ENCODE measurements around the gene OGFOD2. TPM values are rescaled to one million over a fixed set of nuclear protein-coding genes. Genes with fewer than 3 reads are reported as not detected.

The OGFOD2 gene
- total RNA-seq, 1 donor from 2014 or later = 20.2 TPM

DNA sequence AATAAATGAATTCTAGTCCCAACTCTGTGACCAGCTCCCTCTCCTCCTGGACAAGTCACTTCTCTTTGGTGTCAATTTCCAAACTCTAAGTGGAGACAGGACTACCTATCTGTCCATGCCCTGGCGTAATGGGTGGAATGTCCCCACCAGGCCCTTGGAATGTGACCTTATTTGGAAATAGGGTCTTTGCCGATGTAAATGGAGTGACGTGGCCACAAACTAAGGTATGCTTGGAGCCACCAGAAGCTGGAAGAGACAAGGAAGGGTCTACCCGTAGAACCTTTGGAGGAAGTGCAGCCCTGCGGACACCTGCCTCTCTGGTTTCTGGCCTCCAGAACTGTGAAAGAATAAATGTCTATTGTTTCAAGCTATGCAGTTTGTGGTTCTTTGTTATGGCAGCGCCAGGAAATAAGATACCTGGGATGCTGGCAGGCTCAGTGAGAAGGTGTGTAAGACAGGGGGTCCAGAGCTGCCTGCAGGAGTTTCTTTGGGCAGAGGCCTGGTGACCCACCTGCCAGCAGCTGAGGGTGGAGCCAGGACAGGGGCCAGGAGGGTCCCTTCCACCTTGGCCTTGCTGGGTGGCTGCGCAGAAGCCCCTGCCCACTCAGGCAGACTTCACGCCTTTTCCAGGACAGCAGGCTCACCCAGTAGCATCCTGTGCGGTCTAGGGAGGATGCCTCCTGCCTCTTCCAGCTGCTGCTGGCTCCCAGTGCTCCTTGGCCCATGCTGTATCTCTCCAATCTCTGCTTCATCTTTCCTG lies 51.2 kb downstream of the OGFOD2 start:
- no peak overlapping the region for H3K27ac Mint-ChIP-seq (ENCODE audit: unreplicated experiment)
- H3K36me3 Mint-ChIP-seq (ENCODE audit: unreplicated experiment) = no peaks in the 10 kb centered on the region
- no peaks in the 10 kb centered on the region for H3K9me3 Mint-ChIP-seq (ENCODE audit: unreplicated experiment)
- H3K27me3 Mint-ChIP-seq (ENCODE audit: unreplicated experiment) = no peaks in the 10 kb centered on the region
- no peak overlapping the region for H3K4me3 Mint-ChIP-seq (ENCODE audit: unreplicated experiment)
- DNase-seq (ENCODE audit: extremely low spot score, unreplicated experiment) = no peak
- peaks cover 5% of the 10 kb centered on the region for H3K4me1 Mint-ChIP-seq (ENCODE audit: unreplicated experiment)
- TF ChIP-seq CTCF (IDR thresholded peaks at IDR 0.05) = no peak

GRCh38 chr12:123027726-123028445 lies 52.8 kb downstream of the OGFOD2 start:
- no peak overlapping the region for H3K27ac Mint-ChIP-seq (ENCODE audit: unreplicated experiment)

GRCh38 chr12:123028475-123028874 lies 53.4 kb downstream of the OGFOD2 start:
- peaks cover 5% of the 10 kb centered on the region for H3K4me1 Mint-ChIP-seq (ENCODE audit: unreplicated experiment)
- no peaks in the 10 kb centered on the region for H3K9me3 Mint-ChIP-seq (ENCODE audit: unreplicated experiment)
- no peak overlapping the region for H3K27ac Mint-ChIP-seq (ENCODE audit: unreplicated experiment)
- no peaks in the 10 kb centered on the region for H3K36me3 Mint-ChIP-seq (ENCODE audit: unreplicated experiment)
- H3K27me3 Mint-ChIP-seq (ENCODE audit: unreplicated experiment) = no peaks in the 10 kb centered on the region
- no peak for DNase-seq (ENCODE audit: extremely low spot score, unreplicated experiment)
- TF ChIP-seq CTCF (IDR thresholded peaks at IDR 0.05) = no peak
- no peak overlapping the region for H3K4me3 Mint-ChIP-seq (ENCODE audit: unreplicated experiment)

More at GRCh38 chr12:123027726-123028445, 52.8 kb downstream of the OGFOD2 start:
- no peaks in the 10 kb centered on the region for H3K27me3 Mint-ChIP-seq (ENCODE audit: unreplicated experiment)
- H3K4me1 Mint-ChIP-seq (ENCODE audit: unreplicated experiment) = peaks cover 5% of the 10 kb centered on the region
- no peak overlapping the region for H3K4me3 Mint-ChIP-seq (ENCODE audit: unreplicated experiment)
- H3K9me3 Mint-ChIP-seq (ENCODE audit: unreplicated experiment) = no peaks in the 10 kb centered on the region
- TF ChIP-seq CTCF (IDR thresholded peaks at IDR 0.05) = no peak
- no peaks in the 10 kb centered on the region for H3K36me3 Mint-ChIP-seq (ENCODE audit: unreplicated experiment)
- DNase-seq (ENCODE audit: extremely low spot score, unreplicated experiment) = no peak

- H3K27me3 Mint-ChIP-seq (ENCODE audit: unreplicated experiment) = no peaks in the 10 kb centered on the region
- H3K27ac Mint-ChIP-seq (ENCODE audit: unreplicated experiment) = no peak overlapping the region
- no peak overlapping the region for H3K4me3 Mint-ChIP-seq (ENCODE audit: unreplicated experiment)
- no peak for DNase-seq (ENCODE audit: extremely low spot score, unreplicated experiment)
- no peak for TF ChIP-seq CTCF (IDR thresholded peaks at IDR 0.05)
- peaks cover 4% of the 10 kb centered on the region for H3K4me1 Mint-ChIP-seq (ENCODE audit: unreplicated experiment)
- no peaks in the 10 kb centered on the region for H3K9me3 Mint-ChIP-seq (ENCODE audit: unreplicated experiment)
- no peaks in the 10 kb centered on the region for H3K36me3 Mint-ChIP-seq (ENCODE audit: unreplicated experiment)
These were observed 54.5 kb downstream of the OGFOD2 start for GRCh38 chr12:123029550-123029949.

Small RNA genes within 50 kb of the gene (microRNA-seq; reads per million reads assigned to microRNA genes)
- gene MIR4304 (ENCODE audit: unreplicated experiment) = not detected

Other genes starting within 250 kb of the OGFOD2 start
- gene HCAR1, start 244.4 kb upstream of the OGFOD2 start, total RNA-seq = 0.21 and 0.37 TPM in 2 replicates
- 50.2 and 51.9 TPM in 2 replicates for gene DENR, start 222.4 kb upstream of the OGFOD2 start, total RNA-seq
- gene CCDC62, start 200.7 kb upstream of the OGFOD2 start, total RNA-seq = 0.27 and 0.34 TPM in 2 replicates
- 26.0 and 31.3 TPM in 2 replicates for gene HIP1R, start 139.8 kb upstream of the OGFOD2 start, total RNA-seq
- 27.5 and 29.9 TPM in 2 replicates for gene VPS37B, start 79.1 kb upstream of the OGFOD2 start, total RNA-seq
- gene ABCB9, start 8.8 kb upstream of the OGFOD2 start, total RNA-seq = 13.1 and 13.4 TPM in 2 replicates
- gene ARL6IP4, start 5.4 kb downstream of the OGFOD2 start, total RNA-seq = 166 and 171 TPM in 2 replicates
- 10.1 and 11.0 TPM in 2 replicates for gene PITPNM2, start 175.8 kb downstream of the OGFOD2 start, total RNA-seq

All from osteocyte (in vitro differentiated cells).